ENCODE data around the gene SALL2.

DNA sequence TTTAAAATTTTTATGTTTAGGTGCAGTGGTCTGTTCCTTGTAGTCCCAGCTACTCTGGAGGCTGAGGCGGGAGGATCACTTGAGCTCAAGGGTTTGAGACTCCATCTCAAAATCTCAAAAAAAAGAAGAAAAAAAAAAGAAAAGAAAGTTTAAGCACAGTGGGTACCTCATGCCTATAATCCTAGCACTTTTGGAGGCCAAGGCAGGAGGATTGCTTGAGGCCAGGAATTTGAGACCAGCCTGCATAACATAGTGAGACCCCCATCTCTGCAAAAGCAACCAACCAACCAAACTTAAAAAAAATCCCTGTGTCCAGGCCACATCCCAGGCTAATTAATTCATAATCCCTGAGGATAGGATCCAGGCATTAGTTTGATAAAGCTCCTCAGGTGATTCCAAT is 3.4 kb upstream of the SALL2 start:
- TF ChIP-seq CTCF (IDR thresholded peaks at IDR 0.05; ENCODE audit: borderline replicate concordance, extremely low read depth, low read length, poor library complexity, severe bottlenecking) = no peak
- no peak for TF ChIP-seq EZH2 (IDR thresholded peaks at IDR 0.05; ENCODE audit: borderline replicate concordance, low read depth, low read length, severe bottlenecking)
